Endodermal cell (in vitro differentiated cells): ENCODE results near the gene RNU5B-1. TPM values are rescaled to one million over a fixed set of nuclear protein-coding genes. Genes with fewer than 3 reads are reported as not detected.

Experiments
- DNase-seq: peaks from one replicate; pipeline ENCODE4 v3.0.0-alpha.2; 2017
- H3K27ac ChIP-seq: 2 replicates; pipeline ENCODE4 v1.5.1; 2013; ENCODE audit warnings: mild to moderate bottlenecking, low read depth, low read length, moderate library complexity
- H3K27me3 ChIP-seq: 2 replicates; pipeline ENCODE4 v1.6.1; 2013; ENCODE audit warnings: mild to moderate bottlenecking, low read length, moderate library complexity; ENCODE audit not compliant: insufficient read depth, control insufficient read depth, poor library complexity, severe bottlenecking
- H3K36me3 ChIP-seq: 2 replicates; pipeline ENCODE4 v1.7.0; 2013; ENCODE audit warnings: mild to moderate bottlenecking, low read length, moderate library complexity; ENCODE audit not compliant: control insufficient read depth, insufficient read depth
- H3K4me1 ChIP-seq: one replicate; pipeline ENCODE4 v1.7.0; 2013; ENCODE audit warnings: low read length; ENCODE audit not compliant: control insufficient read depth, insufficient read depth
- H3K4me3 ChIP-seq: 2 replicates; pipeline ENCODE4 v1.5.1; 2013; ENCODE audit warnings: mild to moderate bottlenecking, low read length, moderate library complexity
- H3K9ac ChIP-seq: 2 replicates; pipeline ENCODE4 v1.6.1; 2013; ENCODE audit warnings: mild to moderate bottlenecking, low read length, moderate library complexity; ENCODE audit not compliant: poor library complexity, severe bottlenecking; ENCODE audit errors: extremely low read depth
- H3K9me3 ChIP-seq: 2 replicates; pipeline ENCODE4 v1.6.1; 2013; ENCODE audit warnings: mild to moderate bottlenecking, low read length, moderate library complexity; ENCODE audit not compliant: control insufficient read depth
- H3K27ac Mint-ChIP-seq: 2 replicates; pipeline ENCODE4 v1.8.0; 2020; ENCODE audit warnings: mixed read lengths
- H3K27me3 Mint-ChIP-seq: 2 replicates; pipeline ENCODE4 v1.8.0; 2021; ENCODE audit warnings: mild to moderate bottlenecking, mixed read lengths; ENCODE audit not compliant: insufficient read depth
- H3K36me3 Mint-ChIP-seq: 2 replicates; pipeline ENCODE4 v1.8.0; 2020; ENCODE audit warnings: low read depth, mixed read lengths
- H3K4me1 Mint-ChIP-seq: 2 replicates; pipeline ENCODE4 v1.8.0; 2020; ENCODE audit warnings: mixed read lengths
- H3K4me3 Mint-ChIP-seq: 2 replicates; pipeline ENCODE4 v1.8.0; 2020; ENCODE audit warnings: mild to moderate bottlenecking, moderate library complexity, mixed read lengths
- H3K9me3 Mint-ChIP-seq: 2 replicates; pipeline ENCODE4 v1.8.0; 2020; ENCODE audit warnings: mild to moderate bottlenecking, mixed read lengths
- WGBS, 2 experiments: methylation state at CpG; one replicate each; pipeline versions ENCODE4 v1.1.5 to v1.1.7; 2013; ENCODE audit warnings: missing lambda C conversion rate in 2 of 2, mixed read lengths in 1 of 2; ENCODE audit not compliant: insufficient coverage in 1 of 2, insufficient read length in 1 of 2; 5-methylcytosine and 5-hydroxymethylcytosine counted together
- total RNA-seq, 2 donors: library from RNA; stranded (reverse); fragmentation: NEBNext Ultra II Directional in 1 of 2; extraction: Animal tissue kit (Norgen Biotek cat#: 25700) in 1 of 2; gene quantifications; 2 replicates in 1 of 2; 3 replicates in 1 of 2; pipeline ENCODE4 v1.2.1, GENCODE V29; 2021
- TF ChIP-seq, protein P1 (sequence below): fragments of 200-600 bp; sonication (generic); conservative IDR thresholded peaks from 2 replicates; pipeline ENCODE4 v1.5.0; 2021; ENCODE audit warnings: antibody characterized with exemption, mild to moderate bottlenecking

The RNU5B-1 gene
- total RNA-seq, 2 donors from 2014 or later, result 18.6 TPM; not detected in 1

DNA sequence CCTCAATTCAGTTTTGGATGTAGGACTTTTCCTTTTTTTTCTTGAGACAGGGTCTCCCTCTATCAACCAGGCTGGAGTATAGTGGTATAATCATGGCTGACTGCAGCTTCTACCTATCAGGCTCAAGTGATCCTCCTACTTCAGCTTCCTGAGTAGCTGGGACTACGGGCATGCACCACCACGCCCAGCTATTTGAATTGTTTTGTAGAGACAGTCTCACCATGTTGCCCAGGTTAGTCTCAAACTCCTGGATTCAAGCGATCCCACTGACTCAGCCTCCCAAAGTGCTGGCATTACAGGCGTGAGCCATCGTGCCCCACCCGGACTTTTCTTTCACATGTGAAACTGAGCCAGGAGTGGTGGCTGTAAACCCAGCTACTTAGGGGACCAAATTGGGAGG lies 3.5 kb downstream of the RNU5B-1 start:
- Mint-ChIP-seq H3K4me1 (peaks cover 6% of the 10 kb centered on the region), H3K27me3 (no peaks in the 10 kb centered on the region), H3K36me3 (no peaks in the 10 kb centered on the region), H3K9me3 (no peaks in the 10 kb centered on the region), H3K4me3 (no peak overlapping the region), H3K27ac (no peak overlapping the region)
- H3K36me3 ChIP-seq, result no peaks in the 10 kb centered on the region
- no peak for DNase-seq
- H3K4me3 ChIP-seq, result no peak overlapping the region
- H3K27ac ChIP-seq, result no peak overlapping the region
- peaks cover 5% of the 10 kb centered on the region for H3K4me1 ChIP-seq
- WGBS, 2 experiments, result 95 to 100% methylated on average over 6 of the region's 6 CpGs
- H3K9ac ChIP-seq, result no peak overlapping the region
- no peaks in the 10 kb centered on the region for H3K27me3 ChIP-seq
- TF ChIP-seq, protein P1, sequence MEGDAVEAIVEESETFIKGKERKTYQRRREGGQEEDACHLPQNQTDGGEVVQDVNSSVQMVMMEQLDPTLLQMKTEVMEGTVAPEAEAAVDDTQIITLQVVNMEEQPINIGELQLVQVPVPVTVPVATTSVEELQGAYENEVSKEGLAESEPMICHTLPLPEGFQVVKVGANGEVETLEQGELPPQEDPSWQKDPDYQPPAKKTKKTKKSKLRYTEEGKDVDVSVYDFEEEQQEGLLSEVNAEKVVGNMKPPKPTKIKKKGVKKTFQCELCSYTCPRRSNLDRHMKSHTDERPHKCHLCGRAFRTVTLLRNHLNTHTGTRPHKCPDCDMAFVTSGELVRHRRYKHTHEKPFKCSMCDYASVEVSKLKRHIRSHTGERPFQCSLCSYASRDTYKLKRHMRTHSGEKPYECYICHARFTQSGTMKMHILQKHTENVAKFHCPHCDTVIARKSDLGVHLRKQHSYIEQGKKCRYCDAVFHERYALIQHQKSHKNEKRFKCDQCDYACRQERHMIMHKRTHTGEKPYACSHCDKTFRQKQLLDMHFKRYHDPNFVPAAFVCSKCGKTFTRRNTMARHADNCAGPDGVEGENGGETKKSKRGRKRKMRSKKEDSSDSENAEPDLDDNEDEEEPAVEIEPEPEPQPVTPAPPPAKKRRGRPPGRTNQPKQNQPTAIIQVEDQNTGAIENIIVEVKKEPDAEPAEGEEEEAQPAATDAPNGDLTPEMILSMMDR, result no peak
- no peaks in the 10 kb centered on the region for H3K9me3 ChIP-seq

DNA sequence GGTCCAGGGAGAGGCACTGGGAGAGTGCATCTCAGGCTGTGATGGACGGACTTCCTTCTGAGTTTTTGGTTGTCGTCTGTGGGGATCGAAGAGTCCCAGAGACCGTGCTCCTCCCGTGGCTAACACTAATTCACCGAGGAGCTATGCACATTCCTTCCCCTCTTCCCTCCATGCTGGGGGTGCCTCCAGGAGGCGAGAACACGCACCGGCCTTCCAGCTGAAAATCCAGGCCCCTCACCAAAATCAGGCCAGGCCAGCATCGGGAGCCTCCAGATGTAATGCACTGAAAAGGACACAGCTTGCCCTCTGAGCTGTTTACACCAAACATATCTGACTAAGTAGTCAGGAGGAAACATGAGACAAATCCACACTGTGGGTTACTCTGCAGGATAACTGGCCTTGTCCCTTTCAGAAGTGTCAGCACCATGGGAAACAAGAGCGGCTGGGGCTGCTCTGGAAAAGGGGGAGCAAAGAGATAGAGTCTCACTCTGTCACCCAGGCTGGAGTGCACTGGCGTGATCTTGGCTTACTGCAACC lies 5.5 kb downstream of the RNU5B-1 start:
- Mint-ChIP-seq H3K4me3 (no peak overlapping the region), H3K27me3 (no peaks in the 10 kb centered on the region)
- WGBS, 2 experiments, result 83 to 88% methylated on average over 6 to 12 of the region's 12 CpGs

GRCh38 chr15:65310431-65311137 lies 6.1 kb downstream of the RNU5B-1 start:
- Mint-ChIP-seq H3K9me3 (no peaks in the 10 kb centered on the region), H3K4me1 (no peaks in the 10 kb centered on the region), H3K27me3 (no peaks in the 10 kb centered on the region), H3K4me3 (no peak overlapping the region), H3K36me3 (no peaks in the 10 kb centered on the region), H3K27ac (no peak overlapping the region)
- WGBS, 2 experiments, result 95 to 96% methylated on average over 5 to 10 of the region's 10 CpGs
- no peak for DNase-seq
- Histone ChIP-seq H3K4me1 (no peaks in the 10 kb centered on the region), H3K27me3 (no peaks in the 10 kb centered on the region), H3K4me3 (no peak overlapping the region), H3K9ac (no peak overlapping the region), H3K36me3 (no peaks in the 10 kb centered on the region), H3K9me3 (no peaks in the 10 kb centered on the region), H3K27ac (no peak overlapping the region)
- TF ChIP-seq, protein P1, result no peak

More for the DNA sequence above, 5.5 kb downstream of the RNU5B-1 start:
- Mint-ChIP-seq H3K4me1 (no peaks in the 10 kb centered on the region), H3K36me3 (no peaks in the 10 kb centered on the region), H3K27ac (no peak overlapping the region), H3K9me3 (no peaks in the 10 kb centered on the region)
- H3K9ac ChIP-seq, result no peak overlapping the region
- H3K27ac ChIP-seq, result no peak overlapping the region
- no peak for DNase-seq
- H3K4me1 ChIP-seq, result no peaks in the 10 kb centered on the region
- H3K4me3 ChIP-seq, result no peak overlapping the region
- H3K27me3 ChIP-seq, result no peaks in the 10 kb centered on the region
- H3K9me3 ChIP-seq, result no peaks in the 10 kb centered on the region
- TF ChIP-seq, protein P1, result no peak
- no peaks in the 10 kb centered on the region for H3K36me3 ChIP-seq
